ENCODE measurements around the gene MRPL44. TPM values are rescaled to one million over a fixed set of nuclear protein-coding genes. Genes with fewer than 3 reads are reported as not detected.

Gene MRPL44
- total RNA-seq, 1 donor from 2014 or later = 70.8 TPM

GRCh38 chr2:223994562-223995162 is 37.4 kb downstream of the MRPL44 start:
- Mint-ChIP-seq H3K4me1 (peaks cover 4% of the 10 kb centered on the region), H3K4me3 (no peak overlapping the region), H3K36me3 (peaks cover 5% of the 10 kb centered on the region), H3K27me3 (ENCODE audit: insufficient read depth, low read depth) (peaks cover 2% of the 10 kb centered on the region), H3K9me3 (no peaks in the 10 kb centered on the region), H3K27ac (no peak overlapping the region)
- no peak overlapping the region for H3K27ac ChIP-seq
- H4K20me1 ChIP-seq (ENCODE audit: low read depth) = no peaks in the 10 kb centered on the region
- no peak overlapping the region for H3K4me3 ChIP-seq
- H3F3A ChIP-seq (ENCODE audit: low read depth) = no peaks in the 10 kb centered on the region
- H3K79me2 ChIP-seq (ENCODE audit: low read depth) = no peaks in the 10 kb centered on the region
- no peaks in the 10 kb centered on the region for H3K27me3 ChIP-seq
- TF ChIP-seq EZH2 (IDR thresholded peaks at IDR 0.05) (no peak), CTCF (IDR thresholded peaks at IDR 0.05) (no peak)
- no peak for DNase-seq (ENCODE audit: low spot score)
- no peak overlapping the region for H3K9ac ChIP-seq
- peaks cover 7% of the 10 kb centered on the region for H3K4me1 ChIP-seq
- H3K4me2 ChIP-seq = no peak overlapping the region
- no peaks in the 10 kb centered on the region for H3K9me3 ChIP-seq (ENCODE audit: low read depth)
- H2AFZ ChIP-seq (replicated peaks) = no peak overlapping the region
- H3K36me3 ChIP-seq = no peaks in the 10 kb centered on the region

- no peaks in the 10 kb centered on the region for H3K4me1 ChIP-seq
- H3K9me3 Mint-ChIP-seq = no peaks in the 10 kb centered on the region
- no peak overlapping the region for H3K4me2 ChIP-seq
- H3K9me3 ChIP-seq (ENCODE audit: low read depth) = no peaks in the 10 kb centered on the region
- H3K9ac ChIP-seq = no peak overlapping the region
- peaks cover 4% of the 10 kb centered on the region for H3K4me1 Mint-ChIP-seq
- no peak for TF ChIP-seq EZH2 (IDR thresholded peaks at IDR 0.05)
- no peak for TF ChIP-seq EZH2phosphoT487 (IDR thresholded peaks at IDR 0.05)
- TF ChIP-seq CTCF (IDR thresholded peaks at IDR 0.05) = no peak
- H3K27me3 ChIP-seq = no peaks in the 10 kb centered on the region
- H3K4me3 Mint-ChIP-seq = no peak overlapping the region
- H3K36me3 Mint-ChIP-seq = peaks cover 8% of the 10 kb centered on the region
- peaks cover 2% of the 10 kb centered on the region for H3K27me3 Mint-ChIP-seq (ENCODE audit: insufficient read depth, low read depth)
- H4K20me1 ChIP-seq (ENCODE audit: low read depth) = no peaks in the 10 kb centered on the region
- H3F3A ChIP-seq (ENCODE audit: low read depth) = no peaks in the 10 kb centered on the region
- DNase-seq (ENCODE audit: low spot score) = no peak
- H3K36me3 ChIP-seq = no peaks in the 10 kb centered on the region
- no peak overlapping the region for H2AFZ ChIP-seq (replicated peaks)
- no peak overlapping the region for H3K27ac ChIP-seq
- no peak overlapping the region for H3K27ac Mint-ChIP-seq
- no peaks in the 10 kb centered on the region for H3K79me2 ChIP-seq (ENCODE audit: low read depth)
- H3K4me3 ChIP-seq = no peak overlapping the region
Observed at GRCh38 chr2:223995569-223995968, 38.3 kb downstream of the MRPL44 start.

- Mint-ChIP-seq H3K9me3 (no peaks in the 10 kb centered on the region), H3K27me3 (ENCODE audit: insufficient read depth, low read depth) (peaks cover 2% of the 10 kb centered on the region), H3K4me1 (peaks cover 4% of the 10 kb centered on the region), H3K4me3 (no peak overlapping the region), H3K36me3 (peaks cover 9% of the 10 kb centered on the region), H3K27ac (no peak overlapping the region)
- Histone ChIP-seq H3K4me3 (no peak overlapping the region), H3F3A (ENCODE audit: low read depth) (no peaks in the 10 kb centered on the region), H3K36me3 (no peaks in the 10 kb centered on the region), H3K4me2 (no peak overlapping the region), H2AFZ (replicated peaks) (no peak overlapping the region), H3K27ac (no peak overlapping the region), H3K4me1 (no peaks in the 10 kb centered on the region), H3K27me3 (no peaks in the 10 kb centered on the region), H3K9me3 (ENCODE audit: low read depth) (no peaks in the 10 kb centered on the region), H3K79me2 (ENCODE audit: low read depth) (no peaks in the 10 kb centered on the region), H3K9ac (no peak overlapping the region), H4K20me1 (ENCODE audit: low read depth) (no peaks in the 10 kb centered on the region)
- no peak for TF ChIP-seq EZH2 (IDR thresholded peaks at IDR 0.05)
- TF ChIP-seq CTCF (IDR thresholded peaks at IDR 0.05) = no peak
- DNase-seq (ENCODE audit: low spot score) = no peak
Observed at GRCh38 chr2:223996391-223996790, 39.1 kb downstream of the MRPL44 start.
